NCI-H2196 (cell line): ENCODE data around the gene BARX2.
"Not testable (repeated sequence)": the region's sequence is repeated elsewhere in the genome, so short reads cannot be mapped to it uniquely, and the experiment has no call there.

Experiments used
- DNase-seq: peaks from one replicate; lab custom pipeline; 2025; ENCODE audit not compliant: unreplicated experiment; lab: John Stamatoyannopoulos, UW

BARX2 gene

GRCh38 chr11:129375751-129376657 lies at the start of gene BARX2:
BARX2 (plus strand) TSS chr11:129375848; CDS start chr11:129376036, 188 bp downstream.
- DNase-seq, result peak; percentile 71

- no peak for DNase-seq
Observed at GRCh38 chr11:129326921-129327320, 48.7 kb upstream of the BARX2 start.

GRCh38 chr11:129327708-129328107 lies 47.9 kb upstream of the BARX2 start:
- DNase-seq, result not testable (repeated sequence)

GRCh38 chr11:129328756-129329155 lies 46.9 kb upstream of the BARX2 start:
- DNase-seq, result no peak

- DNase-seq, result no peak
Observed at GRCh38 chr11:129331217-129331616, 44.4 kb upstream of the BARX2 start.

GRCh38 chr11:129331871-129332274 lies 43.8 kb upstream of the BARX2 start:
- DNase-seq, result peak; percentile 92

GRCh38 chr11:129333873-129334272 lies 41.8 kb upstream of the BARX2 start:
- DNase-seq, result no peak

GRCh38 chr11:129344301-129344940 lies 31.2 kb upstream of the BARX2 start:
- not testable (repeated sequence) for DNase-seq

- DNase-seq, result no peak
Observed at GRCh38 chr11:129346916-129347315, 28.7 kb upstream of the BARX2 start.

GRCh38 chr11:129348813-129349212 lies 26.8 kb upstream of the BARX2 start:
- DNase-seq, result no peak

- no peak for DNase-seq
Observed at GRCh38 chr11:129352676-129353075, 23.0 kb upstream of the BARX2 start.

GRCh38 chr11:129354691-129355090 lies 21.0 kb upstream of the BARX2 start:
- DNase-seq, result no peak

GRCh38 chr11:129359748-129360147 lies 15.9 kb upstream of the BARX2 start:
- no peak for DNase-seq

- peak; percentile 91 for DNase-seq
Observed at GRCh38 chr11:129364143-129364654, 11.4 kb upstream of the BARX2 start.

- no peak for DNase-seq
Observed at GRCh38 chr11:129365816-129366215, 9.8 kb upstream of the BARX2 start.

- DNase-seq, result no peak
Observed at GRCh38 chr11:129366737-129367597, 8.7 kb upstream of the BARX2 start.

- no peak for DNase-seq
Observed at GRCh38 chr11:129368889-129369672, 6.6 kb upstream of the BARX2 start.

- DNase-seq, result no peak
Observed at GRCh38 chr11:129370715-129371114, 4.9 kb upstream of the BARX2 start.

- DNase-seq, result no peak
Observed at GRCh38 chr11:129372609-129373488, 2.8 kb upstream of the BARX2 start.
